Stomach (tissue), 9 donors: Measurements from ENCODE around the gene CPT1B. TPM values are rescaled to one million over a fixed set of nuclear protein-coding genes. Genes with fewer than 3 reads are reported as not detected.

Experiments
- DNase-seq, 2 donors: peaks; one replicate each; pipeline versions ENCODE4 v3.0.0 to v3.0.0-alpha.2; 2013 to 2019
- H3K27ac ChIP-seq, 5 donors: fragments of 200-600 bp in 4 of 5; sonication (generic) in 4 of 5; one replicate each; pipeline ENCODE4 v1.5.1; 2013 to 2019; ENCODE audit warnings: mild to moderate bottlenecking in 1 of 5, moderate library complexity in 1 of 5
- H3K27me3 ChIP-seq, 3 donors: fragments of 200-600 bp; sonication (generic); one replicate each; pipeline ENCODE4 v1.5.1; 2017 to 2019; ENCODE audit warnings: mixed run types in 1 of 3
- H3K36me3 ChIP-seq, 4 donors: fragments of 200-600 bp; sonication (generic); 1 replicate in 3 of 4; 2 replicates in 1 of 4; pipeline ENCODE4 v1.5.1; 2016 to 2019
- H3K4me1 ChIP-seq, 4 donors: fragments of 200-600 bp; sonication (generic); one replicate each; pipeline ENCODE4 v1.5.1; 2016 to 2019
- H3K4me3 ChIP-seq, 4 donors: fragments of 200-600 bp; sonication (generic) in 3 of 4; one replicate each; pipeline ENCODE4 v1.5.1; 2016 to 2019; ENCODE audit warnings: mild to moderate bottlenecking in 1 of 4
- H3K9me3 ChIP-seq, 4 donors: fragments of 200-600 bp; sonication (generic); one replicate each; pipeline ENCODE4 v1.5.1; 2016 to 2019
- CTCF ChIP-seq, 7 experiments: fragments of 450-650 bp in 4 of 7; fragments of 200-600 bp in 3 of 7; sonication (generic) in 3 of 7; IDR thresholded peaks; one replicate each; pipeline ENCODE4 v1.5.1; 2016 to 2019; ENCODE audit warnings: antibody characterized with exemption in 7 of 7, control low read depth in 2 of 7, mild to moderate bottlenecking in 1 of 7
- EP300 ChIP-seq: sonication (generic); formaldehyde crosslinking; IDR thresholded peaks from one replicate; pipeline ENCODE4 v1.6.1; 2017; ENCODE audit warnings: antibody characterized with exemption
- POLR2A ChIP-seq, 4 donors: fragments of 450-650 bp; IDR thresholded peaks; one replicate each; pipeline ENCODE4 v1.6.1; 2016; ENCODE audit warnings: antibody characterized with exemption in 4 of 4, control low read depth in 2 of 4, mild to moderate bottlenecking in 1 of 4, moderate library complexity in 1 of 4
- POLR2AphosphoS5 ChIP-seq, 3 donors: sonication (generic); formaldehyde crosslinking; IDR thresholded peaks; one replicate each; pipeline ENCODE4 v1.6.1; 2016; ENCODE audit warnings: antibody characterized with exemption in 3 of 3
- WGBS, 5 donors: extraction: QIAGEN DNeasy Blood & Tissue Kit in 3 of 5; methylation state at CpG; one replicate each; pipeline versions ENCODE4 v1.1.5 to v1.1.7; 2013 to 2018; 5-methylcytosine and 5-hydroxymethylcytosine counted together
- intact Hi-C: fragments of 100-400 bp; cut with DNase I; formaldehyde crosslinking; loops from one replicate; pipeline ENCODE4 v1.15.1; 2023; ENCODE audit warnings: low total_unique reads
- polyA plus RNA-seq, 3 donors: library from polyadenylated mRNA; stranded (reverse); fragments of 200-250 nt; gene quantifications; one replicate each; pipeline ENCODE4 v1.2.3, GENCODE V29; 2013
- total RNA-seq, 5 donors: library from RNA; depleted of rRNA; stranded (reverse); fragments of >200 nt; gene quantifications; one replicate each; pipeline versions ENCODE4 v1.1.0 to v1.2.3, GENCODE V29; 2014 to 2016
- donor health status: healthy with polysubstance abuse.
- donor health status: Bipolar disorder and iron deficiency.
- donor health status: healthy.

CPT1B gene
- total and polyA plus RNA-seq, 8 donors = 6.6 to 164 (median 21.0) TPM

GRCh38 chr22:50525104-50525857, 52.9 kb downstream of the CPT1B start, which contains the start of gene SCO2:
Gene SCO2 (minus strand): TSS chr22:50525598. CDS start chr22:50524411, 1,187 bp downstream.
- H3K4me1 ChIP-seq = peaks cover 41 to 63% (median 61%) of the 10 kb centered on the region in 4 donors

GRCh38 chr22:50524676-50525103, 53.5 kb downstream of the CPT1B start:
- peaks cover 36 to 60% (median 57%) of the 10 kb centered on the region in 4 donors for H3K4me1 ChIP-seq
- peaks cover 28 to 47% (median 45%) of the 10 kb centered on the region in 4 donors for H3K36me3 ChIP-seq
- peak overlapping the region; percentile 63 to 86 (median 80) for H3K4me3 ChIP-seq
- intact Hi-C loops = no loop called here
- DNase-seq = no peak
- peaks cover 0 to 6% (median 0%) of the 10 kb centered on the region in 3 donors for H3K27me3 ChIP-seq
- no peaks in the 10 kb centered on the region for H3K9me3 ChIP-seq
- H3K27ac ChIP-seq = peak overlapping the region; percentile 92 to 98 (median 94)
- TF ChIP-seq CTCF (IDR thresholded peaks at IDR 0.05) (no peak), EP300 (no peak), POLR2AphosphoS5 (IDR thresholded peaks at IDR 0.05) (no peak), POLR2A (IDR thresholded peaks at IDR 0.05) (no peak)
- WGBS, 5 donors = 3 to 7% (median 4%) methylated on average over 16 to 19 of the region's 19 CpGs

More at GRCh38 chr22:50525104-50525857, 52.9 kb downstream of the CPT1B start, which contains the start of gene SCO2:
- peak in 2 of 7 experiments; percentile 11 to 27 for TF ChIP-seq CTCF (IDR thresholded peaks at IDR 0.05)
- TF ChIP-seq POLR2A (IDR thresholded peaks at IDR 0.05) = peak in 1 of 4 donors; percentile 57
- peak in 2 of 3 donors; percentile 81 to 98 for TF ChIP-seq POLR2AphosphoS5 (IDR thresholded peaks at IDR 0.05)
- TF ChIP-seq EP300 = no peak
- peaks cover 24 to 41% (median 40%) of the 10 kb centered on the region in 4 donors for H3K36me3 ChIP-seq
- peak within 1 kb of the TSS; percentile 92 to 98 (median 94) for H3K27ac ChIP-seq
- intact Hi-C loops = no loop called here
- DNase-seq = peak; percentile 98 to 99
- H3K9me3 ChIP-seq = no peaks in the 10 kb centered on the region
- 0 to 2% (median 1%) methylated on average over 13 to 84 of the region's 84 CpGs for WGBS, 5 donors
- peak within 1 kb of the TSS; percentile 63 to 86 (median 80) for H3K4me3 ChIP-seq
- peaks cover 0 to 12% (median 0%) of the 10 kb centered on the region in 3 donors for H3K27me3 ChIP-seq

- DNase-seq = peak in 1 of 2 donors; percentile 38
- no peak for TF ChIP-seq POLR2AphosphoS5 (IDR thresholded peaks at IDR 0.05)
- TF ChIP-seq CTCF (IDR thresholded peaks at IDR 0.05) = no peak
- no peak for TF ChIP-seq POLR2A (IDR thresholded peaks at IDR 0.05)
- TF ChIP-seq EP300 = no peak
- H3K27me3 ChIP-seq = no peaks in the 10 kb centered on the region
- intact Hi-C loops = no loop called here
- H3K27ac ChIP-seq = peak overlapping the region in 4 of 5 donors; percentile 92 to 98 (median 94)
- H3K4me1 ChIP-seq = peaks cover 30 to 53% (median 51%) of the 10 kb centered on the region in 4 donors
- peak overlapping the region; percentile 63 to 86 (median 80) for H3K4me3 ChIP-seq
- WGBS, 5 donors = 43 to 76% (median 73%) methylated on average over 6 to 25 of the region's 25 CpGs
- no peaks in the 10 kb centered on the region for H3K9me3 ChIP-seq
- peaks cover 35 to 53% (median 51%) of the 10 kb centered on the region in 4 donors for H3K36me3 ChIP-seq
Observed at GRCh38 chr22:50523806-50524675, 54.2 kb downstream of the CPT1B start.

GRCh38 chr22:50523458-50523805, 54.8 kb downstream of the CPT1B start:
- H3K27ac ChIP-seq = no peak overlapping the region
- H3K36me3 ChIP-seq = peaks cover 40 to 59% (median 57%) of the 10 kb centered on the region in 4 donors
- 87 to 92% (median 90%) methylated on average over 14 to 16 of the region's 16 CpGs for WGBS, 5 donors

More at GRCh38 chr22:50523458-50523805, 54.8 kb downstream of the CPT1B start:
- intact Hi-C loops = no loop called here
- Histone ChIP-seq H3K4me3 (no peak overlapping the region), H3K27me3 (no peaks in the 10 kb centered on the region), H3K4me1 (peaks cover 29 to 47% (median 45%) of the 10 kb centered on the region in 4 donors), H3K9me3 (no peaks in the 10 kb centered on the region)
- TF ChIP-seq POLR2AphosphoS5 (IDR thresholded peaks at IDR 0.05) (no peak), EP300 (no peak), POLR2A (IDR thresholded peaks at IDR 0.05) (no peak), CTCF (IDR thresholded peaks at IDR 0.05) (no peak)
- no peak for DNase-seq
